Measurements from ENCODE around the gene COX18.
A peak's percentile ranks its signal among the peaks of the same experiment; 100 is the strongest.

COX18 gene

GRCh38 chr4:73069338-73070073 lies at the start of gene COX18:
Gene COX18 (minus strand): TSS chr4:73069716. CDS start chr4:73069649, 67 bp downstream.
- peak; percentile 82 to 87 for DNase-seq (ENCODE audit: extremely low read depth in 1 of 2, low read depth in 1 of 2)

GRCh38 chr4:73109493-73109892 lies 40.0 kb upstream of the COX18 start:
- no peak for DNase-seq (ENCODE audit: extremely low read depth in 1 of 2, low read depth in 1 of 2)

- no peak for DNase-seq (ENCODE audit: extremely low read depth in 1 of 2, low read depth in 1 of 2)
Observed at GRCh38 chr4:73104695-73105094, 35.2 kb upstream of the COX18 start.

GRCh38 chr4:73103799-73104503 lies 34.4 kb upstream of the COX18 start:
- no peak for DNase-seq (ENCODE audit: extremely low read depth in 1 of 2, low read depth in 1 of 2)

- DNase-seq (ENCODE audit: extremely low read depth in 1 of 2, low read depth in 1 of 2): no peak
Observed at GRCh38 chr4:73099143-73099542, 29.6 kb upstream of the COX18 start.

- no peak for DNase-seq (ENCODE audit: extremely low read depth in 1 of 2, low read depth in 1 of 2)
Observed at GRCh38 chr4:73098713-73099112, 29.2 kb upstream of the COX18 start.

GRCh38 chr4:73098016-73098415 lies 28.5 kb upstream of the COX18 start:
- DNase-seq (ENCODE audit: extremely low read depth in 1 of 2, low read depth in 1 of 2): no peak

GRCh38 chr4:73092868-73093267 lies 23.4 kb upstream of the COX18 start:
- DNase-seq (ENCODE audit: extremely low read depth in 1 of 2, low read depth in 1 of 2): no peak

- DNase-seq (ENCODE audit: extremely low read depth in 1 of 2, low read depth in 1 of 2): no peak
Observed at GRCh38 chr4:73090738-73091137, 21.2 kb upstream of the COX18 start.

- DNase-seq (ENCODE audit: extremely low read depth in 1 of 2, low read depth in 1 of 2): no peak
Observed at GRCh38 chr4:73087871-73088270, 18.4 kb upstream of the COX18 start.

- DNase-seq (ENCODE audit: extremely low read depth in 1 of 2, low read depth in 1 of 2): no peak
Observed at GRCh38 chr4:73086095-73086868, 16.8 kb upstream of the COX18 start.

- DNase-seq (ENCODE audit: extremely low read depth in 1 of 2, low read depth in 1 of 2): no peak
Observed at GRCh38 chr4:73080789-73081188, 11.3 kb upstream of the COX18 start.

GRCh38 chr4:73075832-73076231 lies 6.3 kb upstream of the COX18 start:
- no peak for DNase-seq (ENCODE audit: extremely low read depth in 1 of 2, low read depth in 1 of 2)

GRCh38 chr4:73070074-73070390 lies 516 bp upstream of the COX18 start:
- no peak for DNase-seq (ENCODE audit: extremely low read depth in 1 of 2, low read depth in 1 of 2)

GRCh38 chr4:73068491-73069337 lies 802 bp downstream of the COX18 start:
- DNase-seq (ENCODE audit: extremely low read depth in 1 of 2, low read depth in 1 of 2): no peak

- no peak for DNase-seq (ENCODE audit: extremely low read depth in 1 of 2, low read depth in 1 of 2)
Observed at GRCh38 chr4:73067971-73068394, 1.5 kb downstream of the COX18 start.

- no peak for DNase-seq (ENCODE audit: extremely low read depth in 1 of 2, low read depth in 1 of 2)
Observed at GRCh38 chr4:73066928-73067327, 2.6 kb downstream of the COX18 start.

- DNase-seq (ENCODE audit: extremely low read depth in 1 of 2, low read depth in 1 of 2): no peak
Observed at GRCh38 chr4:73066445-73066844, 3.1 kb downstream of the COX18 start.

GRCh38 chr4:73064536-73064935 lies 5.0 kb downstream of the COX18 start:
- DNase-seq (ENCODE audit: extremely low read depth in 1 of 2, low read depth in 1 of 2): no peak

- DNase-seq (ENCODE audit: extremely low read depth in 1 of 2, low read depth in 1 of 2): no peak
Observed at GRCh38 chr4:73055241-73055897, 14.1 kb downstream of the COX18 start.
